B cell (primary cell): ENCODE measurements around the gene RTL9. TPM values are rescaled to one million over a fixed set of nuclear protein-coding genes. Genes with fewer than 3 reads are reported as not detected.

Source experiments
- ATAC-seq: fragments of 200-7000 bp; cut with Tn5 transposase; one replicate; pipeline ENCODE4 v1.10.0; 2021; ENCODE audit warnings: low read depth, mild to moderate bottlenecking, moderate number of reproducible peaks, moderate library complexity
- CTCF ChIA-PET: fragments of 350-600 bp; sonication (Branson Sonifier 250); formaldehyde crosslinking; loops from one replicate; lab custom pipeline; 2021; ENCODE audit warnings: antibody characterized with exemption, inconsistent platforms; lab: Charles Lee
- POLR2A ChIA-PET: fragments of 350-600 bp; sonication (Branson Sonifier 250); formaldehyde crosslinking; loops from one replicate; lab custom pipeline; 2021; ENCODE audit warnings: antibody characterized with exemption; lab: Charles Lee
- DNase-seq: peaks from one replicate; pipeline ENCODE4 v3.0.0; 2013
- H2AFZ ChIP-seq: 2 replicates; pipeline ENCODE4 v1.6.1; 2012; ENCODE audit warnings: mild to moderate bottlenecking, low read depth, low read length; ENCODE audit not compliant: insufficient read depth, poor library complexity, severe bottlenecking
- H3K27ac ChIP-seq, 2 donors: 1 replicate in 1 of 2; 2 replicates in 1 of 2; pipeline ENCODE4 v1.5.1; 2012 to 2013; ENCODE audit warnings: low read length in 2 of 2, mild to moderate bottlenecking in 2 of 2, moderate library complexity in 1 of 2
- H3K27me3 ChIP-seq, 4 experiments: fragments of 200-600 bp in 1 of 4; sonication (generic) in 1 of 4; replicated peaks in 1 of 4; 1 replicate in 2 of 4; 2 replicates in 2 of 4; pipeline versions ENCODE4 v1.6.1 to v1.7.0; 2013 to 2016; ENCODE audit warnings: low read length in 3 of 4, mild to moderate bottlenecking in 2 of 4, mixed read lengths in 1 of 4, moderate library complexity in 1 of 4; ENCODE audit not compliant: insufficient read depth in 4 of 4, control insufficient read depth in 3 of 4; ENCODE audit errors: control extremely low read depth in 1 of 4
- H3K36me3 ChIP-seq, 2 experiments: replicated peaks in 1 of 2; 1 replicate in 1 of 2; 2 replicates in 1 of 2; pipeline versions ENCODE4 v1.6.1 to v1.7.1; 2013; ENCODE audit warnings: low read length in 1 of 2; ENCODE audit not compliant: insufficient read depth in 2 of 2, control insufficient read depth in 1 of 2; ENCODE audit errors: control extremely low read depth in 1 of 2, extremely low read depth in 1 of 2
- H3K4me1 ChIP-seq, 2 donors: fragments of 200-600 bp in 1 of 2; sonication (generic) in 1 of 2; 1 replicate in 1 of 2; 2 replicates in 1 of 2; pipeline versions ENCODE4 v1.5.1 to v1.6.1; 2013 to 2017; ENCODE audit warnings: low read length in 2 of 2; ENCODE audit not compliant: control insufficient read depth in 2 of 2, insufficient read depth in 2 of 2
- H3K4me2 ChIP-seq: replicated peaks from 2 replicates; pipeline ENCODE3; 2012; ENCODE audit warnings: mild to moderate bottlenecking, low read depth, low read length; ENCODE audit not compliant: poor library complexity, severe bottlenecking
- H3K4me3 ChIP-seq, 5 experiments: fragments of 200-600 bp in 1 of 5; sonication (generic) in 1 of 5; 1 replicate in 3 of 5; 2 replicates in 2 of 5; pipeline versions ENCODE4 v1.5.1 to v1.7.0; 2011 to 2016; ENCODE audit warnings: low read length in 4 of 5, mild to moderate bottlenecking in 4 of 5, low read depth in 2 of 5, control low read depth in 1 of 5, moderate library complexity in 1 of 5; ENCODE audit not compliant: insufficient read depth in 1 of 5; ENCODE audit errors: control extremely low read depth in 1 of 5, extremely low read depth in 1 of 5
- H3K79me2 ChIP-seq: fragments of 200-600 bp; sonication (generic); one replicate; pipeline ENCODE4 v1.6.0; 2016; ENCODE audit warnings: low read length; ENCODE audit not compliant: control insufficient read depth, insufficient read depth
- H3K9ac ChIP-seq: fragments of 200-600 bp; sonication (generic); 2 replicates; pipeline ENCODE4 v1.6.1; 2017; ENCODE audit warnings: mild to moderate bottlenecking, low read length, moderate library complexity
- H3K9me3 ChIP-seq, 3 donors: one replicate each; pipeline versions ENCODE4 v1.6.1 to v1.7.1; 2013; ENCODE audit warnings: low read length in 2 of 3; ENCODE audit not compliant: control insufficient read depth in 2 of 3, insufficient read depth in 1 of 3; ENCODE audit errors: control extremely low read depth in 1 of 3
- H4K20me1 ChIP-seq: 2 replicates; pipeline ENCODE4 v1.6.0; 2012; ENCODE audit warnings: mild to moderate bottlenecking, low read length; ENCODE audit not compliant: insufficient read depth, control insufficient read depth, poor library complexity, severe bottlenecking
- H3K27ac Mint-ChIP-seq: one replicate; pipeline ENCODE4 v1.8.0; 2021; ENCODE audit warnings: mixed read lengths
- H3K27me3 Mint-ChIP-seq: one replicate; pipeline ENCODE4 v1.8.0; 2021; ENCODE audit warnings: mixed read lengths
- H3K4me1 Mint-ChIP-seq: one replicate; pipeline ENCODE4 v1.8.0; 2021; ENCODE audit warnings: mixed read lengths
- H3K4me3 Mint-ChIP-seq: one replicate; pipeline ENCODE4 v1.8.0; 2021; ENCODE audit warnings: mixed read lengths
- H3K9me3 Mint-ChIP-seq: one replicate; pipeline ENCODE4 v1.8.0; 2022; ENCODE audit warnings: mixed read lengths; ENCODE audit not compliant: insufficient read depth
- CTCF ChIP-seq: fragments of 200-600 bp; IDR thresholded peaks from one replicate; pipeline ENCODE4 v1.8.0; 2022; ENCODE audit warnings: antibody characterized with exemption, mild to moderate bottlenecking
- EZH2 ChIP-seq: IDR thresholded peaks from 2 replicates; pipeline ENCODE4 v1.6.1; 2012; ENCODE audit warnings: borderline replicate concordance, low read depth, mild to moderate bottlenecking, moderate library complexity, low read length; ENCODE audit not compliant: insufficient read depth, poor library complexity, severe bottlenecking
- WGBS: methylation state at CpG from one replicate; pipeline ENCODE4 v1.1.5; 2013; ENCODE audit warnings: missing lambda C conversion rate; ENCODE audit not compliant: insufficient coverage; 5-methylcytosine and 5-hydroxymethylcytosine counted together
- intact Hi-C: fragments of 100-400 bp; cut with micrococcal nuclease; formaldehyde crosslinking; loops from one replicate; pipeline ENCODE4 v1.10.0; 2022
- polyA plus RNA-seq: library from polyadenylated mRNA; depleted of rRNA; stranded (reverse); fragments of >200 nt; gene quantifications from 2 replicates; pipeline ENCODE4 v1.2.3, GENCODE V29; 2012
- total RNA-seq, 2 donors: library from RNA; stranded (reverse); fragments of 120-200 nt in 1 of 2; gene quantifications; 1 replicate in 1 of 2; 2 replicates in 1 of 2; pipeline versions ENCODE4 v1.2.3 to v1.2.4, GENCODE V29; 2013 to 2022

The RTL9 gene
- total and polyA plus RNA-seq, 2 donors (not counting 1 experiment from before 2014, with no cell fraction given) = not detected

- H3K27me3 Mint-ChIP-seq = peaks cover 8% of the 10 kb centered on the region
- Histone ChIP-seq H4K20me1 (no peaks in the 10 kb centered on the region), H3K4me3 (no peak overlapping the region), H2AFZ (no peak overlapping the region), H3K9me3 (no peaks in the 10 kb centered on the region), H3K4me1 (no peaks in the 10 kb centered on the region), H3K4me2 (no peak overlapping the region), H3K27ac (no peak overlapping the region), H3K9ac (no peak overlapping the region), H3K36me3 (no peaks in the 10 kb centered on the region), H3K27me3 (no peaks in the 10 kb centered on the region), H3K79me2 (no peaks in the 10 kb centered on the region)
- POLR2A ChIA-PET = no interaction called here
- intact Hi-C loops = no loop called here
- TF ChIP-seq CTCF = no peak
- no peak for TF ChIP-seq EZH2
- H3K4me3 Mint-ChIP-seq = no peak overlapping the region
- H3K9me3 Mint-ChIP-seq = no peaks in the 10 kb centered on the region
- no CpG with 5 or more reads among the region's 1 CpG for WGBS
- no peaks in the 10 kb centered on the region for H3K4me1 Mint-ChIP-seq
- H3K27ac Mint-ChIP-seq = no peak overlapping the region
- DNase-seq = no peak
- CTCF ChIA-PET = no interaction called here
- no peak for ATAC-seq
Measured at GRCh38 chrX:110359273-110359672, 625 bp downstream of the RTL9 start.

GRCh38 chrX:110363244-110363643 lies 4.6 kb downstream of the RTL9 start:
- ChIA-PET POLR2A (no interaction called here), CTCF (no interaction called here)
- H3K27ac Mint-ChIP-seq = no peak overlapping the region
- Histone ChIP-seq H3K4me2 (no peak overlapping the region), H2AFZ (no peak overlapping the region), H3K9ac (no peak overlapping the region), H4K20me1 (no peaks in the 10 kb centered on the region), H3K4me1 (no peaks in the 10 kb centered on the region), H3K9me3 (no peaks in the 10 kb centered on the region), H3K27me3 (no peaks in the 10 kb centered on the region), H3K79me2 (no peaks in the 10 kb centered on the region), H3K36me3 (no peaks in the 10 kb centered on the region), H3K4me3 (no peak overlapping the region), H3K27ac (no peak overlapping the region)
- intact Hi-C loops = no loop called here
- WGBS = no CpG with 5 or more reads among the region's 1 CpG
- no peak for DNase-seq
- no peaks in the 10 kb centered on the region for H3K4me1 Mint-ChIP-seq
- TF ChIP-seq EZH2 = no peak
- no peak for TF ChIP-seq CTCF
- no peaks in the 10 kb centered on the region for H3K27me3 Mint-ChIP-seq
- H3K9me3 Mint-ChIP-seq = no peaks in the 10 kb centered on the region
- H3K4me3 Mint-ChIP-seq = no peak overlapping the region
- no peak for ATAC-seq
